IgD-negative memory B cell (primary cell): Measurements from ENCODE around the gene ZNF181. TPM values are rescaled to one million over a fixed set of nuclear protein-coding genes. Genes with fewer than 3 reads are reported as not detected.

Source experiments
- H3K27ac Mint-ChIP-seq, 3 donors: one replicate each; pipeline ENCODE4 v1.8.0; 2020 to 2022; ENCODE audit warnings: mild to moderate bottlenecking in 3 of 3, mixed read lengths in 3 of 3, moderate library complexity in 1 of 3
- H3K27me3 Mint-ChIP-seq: one replicate; pipeline ENCODE4 v1.8.0; 2021; ENCODE audit warnings: mixed read lengths
- H3K36me3 Mint-ChIP-seq: one replicate; pipeline ENCODE4 v1.8.0; 2020; ENCODE audit warnings: mild to moderate bottlenecking, mixed read lengths
- H3K4me1 Mint-ChIP-seq, 3 donors: one replicate each; pipeline ENCODE4 v1.8.0; 2020 to 2022; ENCODE audit warnings: mixed read lengths in 3 of 3, mild to moderate bottlenecking in 1 of 3
- H3K4me3 Mint-ChIP-seq, 4 donors: one replicate each; pipeline ENCODE4 v1.8.0; 2020 to 2022; ENCODE audit warnings: mild to moderate bottlenecking in 4 of 4, mixed read lengths in 4 of 4, moderate library complexity in 3 of 4
- H3K9me3 Mint-ChIP-seq, 3 donors: one replicate each; pipeline ENCODE4 v1.8.0; 2020 to 2021; ENCODE audit warnings: mixed read lengths in 3 of 3, mild to moderate bottlenecking in 1 of 3
- polyA plus RNA-seq: library from polyadenylated mRNA; unstranded; fragments of 300-500 nt; fragmentation: Illumina TruSeq; gene quantifications from one replicate; pipeline ENCODE4 v1.2.3, GENCODE V29; 2021

Gene ZNF181
- polyA plus RNA-seq, 1 donor from 2014 or later = 28.3 TPM

DNA sequence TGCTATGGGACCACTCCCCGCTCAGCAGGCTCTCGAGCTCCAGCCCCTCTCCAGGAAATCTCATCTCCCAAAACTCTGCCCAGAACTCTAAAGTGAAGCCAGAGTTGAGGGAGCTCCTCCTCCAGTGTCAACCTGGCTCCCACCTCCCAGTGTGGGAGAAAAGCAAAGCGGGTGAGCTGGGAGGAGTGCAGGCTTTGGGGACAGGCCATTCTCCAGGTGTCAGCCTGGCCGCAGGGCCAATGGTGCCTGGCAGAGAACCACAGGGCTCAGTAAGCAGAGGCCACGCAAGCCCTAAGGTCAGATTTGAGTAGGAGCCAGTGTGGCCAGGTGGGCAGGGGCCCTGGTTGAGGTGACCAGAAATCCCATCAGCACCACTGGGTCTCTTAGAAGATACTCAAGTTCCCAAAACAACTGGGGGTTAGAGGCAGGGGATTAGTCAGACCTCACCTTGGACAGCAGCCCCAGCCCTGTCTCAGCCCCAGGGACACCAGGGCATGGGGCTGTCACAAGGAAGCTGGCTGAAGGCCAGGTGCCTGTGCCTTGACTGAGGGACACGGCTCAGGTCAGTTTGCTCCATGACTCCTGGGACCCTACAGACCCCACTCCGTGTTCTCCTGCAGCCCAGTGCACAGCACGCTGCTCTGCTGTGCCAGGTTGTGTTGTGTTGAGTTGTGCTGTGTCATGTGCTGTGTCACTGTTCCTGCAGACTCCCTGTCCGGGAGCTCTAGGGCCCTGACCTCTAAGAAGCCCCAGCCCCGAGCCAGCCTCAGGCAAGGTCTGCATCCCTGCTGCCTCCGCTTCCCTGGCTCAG lies 2.8 kb upstream of the ZNF181 start:
- peaks cover 18 to 23% (median 21%) of the 10 kb centered on the region in 3 donors for H3K4me1 Mint-ChIP-seq
- H3K9me3 Mint-ChIP-seq = peaks cover 0 to 3% (median 0%) of the 10 kb centered on the region in 3 donors
- H3K36me3 Mint-ChIP-seq = peaks cover 4% of the 10 kb centered on the region
- no peak overlapping the region for H3K27ac Mint-ChIP-seq
- peaks cover 4% of the 10 kb centered on the region for H3K27me3 Mint-ChIP-seq
- peak overlapping the region; percentile 25 to 72 (median 44) for H3K4me3 Mint-ChIP-seq

DNA sequence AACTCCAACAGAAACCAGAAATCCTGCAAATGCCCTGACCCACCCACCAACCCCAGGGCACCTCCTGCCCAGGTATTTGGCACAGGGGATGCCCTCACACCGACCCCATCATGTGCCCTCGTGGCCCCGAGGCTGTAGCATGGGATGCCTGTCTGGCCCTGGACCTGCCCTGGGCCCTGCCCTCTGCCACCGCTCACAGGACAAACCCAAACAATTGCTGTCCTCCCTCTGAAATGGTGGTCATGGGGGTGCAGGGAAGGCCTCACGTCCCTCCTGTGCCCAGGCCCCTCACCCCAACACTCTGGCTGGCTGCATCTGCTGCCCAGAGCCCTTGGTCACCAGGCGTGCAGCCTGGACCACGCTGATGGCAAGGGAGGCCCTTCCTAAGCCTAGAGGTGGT lies 2.1 kb upstream of the ZNF181 start:
- peaks cover 0 to 5% (median 2%) of the 10 kb centered on the region in 3 donors for H3K9me3 Mint-ChIP-seq
- H3K4me3 Mint-ChIP-seq = peak overlapping the region in 3 of 4 donors; percentile 25 to 72 (median 30)
- H3K27ac Mint-ChIP-seq = no peak overlapping the region
- H3K36me3 Mint-ChIP-seq = peaks cover 4% of the 10 kb centered on the region
- H3K4me1 Mint-ChIP-seq = peaks cover 18 to 23% (median 21%) of the 10 kb centered on the region in 3 donors
- H3K27me3 Mint-ChIP-seq = no peaks in the 10 kb centered on the region

DNA sequence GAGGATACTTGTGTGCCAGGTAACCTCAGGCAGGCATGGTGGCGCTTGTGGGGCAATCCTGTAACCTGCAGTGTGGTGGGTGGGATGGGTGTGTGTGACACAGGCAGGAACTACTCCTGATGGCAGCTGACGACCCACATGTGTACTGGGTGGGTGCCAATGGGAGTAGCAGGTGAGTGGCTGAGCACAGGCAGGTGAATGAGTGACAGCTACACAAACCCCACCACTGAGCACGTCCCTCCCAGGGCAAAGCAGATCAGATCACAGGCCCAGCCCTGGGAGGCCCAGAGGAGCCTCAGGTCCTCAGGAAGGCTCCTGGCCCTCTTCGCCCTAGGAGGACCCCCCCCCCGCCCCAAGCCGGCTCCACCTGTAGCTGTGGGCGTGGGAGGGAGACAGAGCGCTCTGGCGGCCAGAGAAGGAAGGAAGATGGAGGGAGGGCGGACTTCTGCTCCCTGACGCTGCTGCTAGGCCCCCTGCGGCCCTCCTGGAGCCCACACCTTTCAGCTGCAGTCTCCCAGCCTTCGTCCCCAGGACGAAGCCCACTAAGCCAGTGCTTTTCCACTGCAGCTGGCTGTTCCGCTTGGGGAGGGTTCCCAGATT lies 1.3 kb upstream of the ZNF181 start:
- Mint-ChIP-seq H3K4me1 (peaks cover 18 to 23% (median 21%) of the 10 kb centered on the region in 3 donors), H3K9me3 (peaks cover 0 to 5% (median 2%) of the 10 kb centered on the region in 3 donors), H3K36me3 (peaks cover 6% of the 10 kb centered on the region), H3K4me3 (peak overlapping the region; percentile 54 to 94 (median 70)), H3K27ac (no peak overlapping the region), H3K27me3 (no peaks in the 10 kb centered on the region)

DNA sequence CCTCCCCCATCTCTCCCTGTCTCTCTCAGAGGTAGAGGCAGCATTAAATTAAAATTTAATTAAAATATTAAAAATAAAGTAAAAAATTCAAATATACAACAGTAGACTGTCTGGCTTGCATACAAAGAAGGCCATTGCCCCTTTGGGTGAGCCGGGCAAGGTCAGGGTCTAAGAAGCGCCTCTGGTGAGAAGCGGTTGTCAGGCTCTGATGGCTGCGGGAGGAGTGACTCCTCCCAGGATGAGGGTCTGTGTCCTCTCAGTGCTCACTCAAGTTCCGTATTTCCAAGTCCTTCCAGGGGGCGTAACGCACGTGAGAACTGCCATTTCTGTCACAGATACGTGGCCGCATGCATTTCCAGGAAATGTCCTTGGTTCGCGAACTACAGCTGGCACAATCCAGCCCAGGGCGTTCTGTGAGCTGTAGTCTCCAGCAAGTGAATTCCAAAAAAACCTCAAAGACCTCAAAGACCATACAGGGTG lies 737 bp upstream of the ZNF181 start:
- peak overlapping the region; percentile 91 to 98 (median 98) for H3K27ac Mint-ChIP-seq
- H3K9me3 Mint-ChIP-seq = peaks cover 0 to 5% (median 2%) of the 10 kb centered on the region in 3 donors
- H3K4me1 Mint-ChIP-seq = peaks cover 18 to 23% (median 21%) of the 10 kb centered on the region in 3 donors
- peak overlapping the region; percentile 94 to 98 (median 96) for H3K4me3 Mint-ChIP-seq
- no peaks in the 10 kb centered on the region for H3K27me3 Mint-ChIP-seq
- peaks cover 9% of the 10 kb centered on the region for H3K36me3 Mint-ChIP-seq

DNA sequence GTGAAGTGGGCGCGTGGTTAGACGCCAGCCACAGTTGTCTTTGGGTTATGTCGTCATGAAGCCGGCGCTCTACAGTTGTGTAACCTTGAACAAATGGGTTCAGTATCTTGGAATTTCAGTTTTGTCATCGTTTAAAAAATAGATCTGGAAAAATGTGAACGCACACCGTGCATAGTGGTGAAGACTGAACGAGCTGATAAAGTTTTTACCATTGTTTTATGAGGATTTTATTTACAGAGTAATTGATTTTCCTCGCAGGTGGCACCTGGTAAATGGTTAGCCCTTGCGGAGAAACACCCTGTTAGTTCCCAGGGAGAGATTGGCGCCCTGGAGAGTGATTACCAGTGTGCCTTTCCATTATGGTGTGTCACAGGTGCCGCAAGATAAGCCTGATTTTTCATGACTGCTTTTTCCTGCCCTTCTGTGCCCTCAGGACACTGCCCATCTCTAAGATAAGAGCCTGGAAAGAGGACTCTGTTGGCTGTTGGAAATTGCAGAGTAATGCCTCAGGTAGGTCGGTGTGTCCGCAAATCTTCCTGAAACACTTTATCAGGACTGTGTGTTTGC lies 577 bp downstream of the ZNF181 start:
- Mint-ChIP-seq H3K27ac (peak overlapping the region; percentile 91 to 98 (median 98)), H3K4me1 (peaks cover 18 to 23% (median 21%) of the 10 kb centered on the region in 3 donors), H3K9me3 (peaks cover 4 to 9% (median 5%) of the 10 kb centered on the region in 3 donors), H3K4me3 (peak overlapping the region; percentile 94 to 98 (median 96)), H3K27me3 (no peaks in the 10 kb centered on the region), H3K36me3 (peaks cover 15% of the 10 kb centered on the region)

DNA sequence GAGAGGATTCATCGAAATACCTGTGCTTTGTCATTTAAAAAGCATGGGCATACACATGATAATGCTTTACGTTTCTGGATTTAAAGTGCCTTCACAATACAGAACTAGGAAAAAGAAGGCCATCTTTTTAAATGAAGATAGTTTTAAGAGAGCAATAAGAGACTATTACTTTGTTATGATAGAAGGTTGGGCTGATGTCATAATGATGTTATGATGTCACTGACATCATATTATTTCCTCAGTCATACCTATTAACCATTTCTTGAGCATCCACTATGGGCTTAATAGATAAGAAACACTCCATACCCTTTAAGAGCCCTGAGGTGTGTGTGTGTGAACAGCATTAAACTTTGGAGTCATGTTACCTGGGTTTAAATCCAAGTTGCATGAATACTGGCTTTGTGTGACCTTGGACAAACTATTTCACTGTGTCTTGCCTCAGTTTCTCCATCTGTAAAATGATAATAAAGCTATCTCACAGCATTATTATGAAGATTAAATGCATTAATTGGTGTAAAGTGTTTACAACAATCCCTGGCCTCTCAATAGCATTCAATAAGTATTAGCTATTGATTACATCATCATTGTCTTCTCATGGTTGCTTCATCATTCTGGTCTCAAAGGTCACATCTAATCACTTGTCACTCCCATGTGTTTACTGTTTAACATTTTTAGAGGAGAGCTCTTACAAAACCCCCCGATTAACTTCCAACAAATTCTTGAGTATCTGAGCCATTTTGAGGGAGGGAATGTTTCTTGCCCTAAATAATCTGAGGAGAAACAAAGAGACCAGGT lies 11.1 kb downstream of the ZNF181 start:
- Mint-ChIP-seq H3K4me1 (peaks cover 0 to 1% (median 0%) of the 10 kb centered on the region in 3 donors), H3K27me3 (no peaks in the 10 kb centered on the region), H3K9me3 (peaks cover 15 to 67% (median 29%) of the 10 kb centered on the region in 3 donors), H3K27ac (no peak overlapping the region), H3K4me3 (no peak overlapping the region), H3K36me3 (peaks cover 23% of the 10 kb centered on the region)

DNA sequence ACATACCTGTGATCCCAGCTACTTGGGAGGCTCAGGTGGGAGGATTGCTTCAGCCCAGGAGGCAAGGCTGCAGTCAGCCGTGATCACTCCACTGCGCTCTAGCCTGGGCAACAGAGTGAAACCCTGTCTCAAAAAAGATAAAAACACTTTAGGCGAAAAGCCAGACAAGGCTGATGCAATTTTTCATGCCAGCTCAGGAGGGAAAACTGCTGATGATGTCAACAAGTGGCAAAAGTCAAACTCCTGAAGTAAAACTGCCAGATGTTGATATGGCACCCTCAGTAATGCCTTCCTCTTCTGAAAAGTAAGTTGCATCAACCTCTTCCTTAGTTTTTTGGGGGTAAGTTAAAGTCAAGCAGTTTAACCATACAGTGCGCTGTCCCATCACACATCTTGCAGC lies 23.4 kb downstream of the ZNF181 start:
- peaks cover 28 to 71% (median 52%) of the 10 kb centered on the region in 3 donors for H3K9me3 Mint-ChIP-seq
- peaks cover 13% of the 10 kb centered on the region for H3K36me3 Mint-ChIP-seq
- H3K4me3 Mint-ChIP-seq = no peak overlapping the region
- H3K4me1 Mint-ChIP-seq = peaks cover 0 to 1% (median 0%) of the 10 kb centered on the region in 3 donors
- no peaks in the 10 kb centered on the region for H3K27me3 Mint-ChIP-seq
- H3K27ac Mint-ChIP-seq = no peak overlapping the region

DNA sequence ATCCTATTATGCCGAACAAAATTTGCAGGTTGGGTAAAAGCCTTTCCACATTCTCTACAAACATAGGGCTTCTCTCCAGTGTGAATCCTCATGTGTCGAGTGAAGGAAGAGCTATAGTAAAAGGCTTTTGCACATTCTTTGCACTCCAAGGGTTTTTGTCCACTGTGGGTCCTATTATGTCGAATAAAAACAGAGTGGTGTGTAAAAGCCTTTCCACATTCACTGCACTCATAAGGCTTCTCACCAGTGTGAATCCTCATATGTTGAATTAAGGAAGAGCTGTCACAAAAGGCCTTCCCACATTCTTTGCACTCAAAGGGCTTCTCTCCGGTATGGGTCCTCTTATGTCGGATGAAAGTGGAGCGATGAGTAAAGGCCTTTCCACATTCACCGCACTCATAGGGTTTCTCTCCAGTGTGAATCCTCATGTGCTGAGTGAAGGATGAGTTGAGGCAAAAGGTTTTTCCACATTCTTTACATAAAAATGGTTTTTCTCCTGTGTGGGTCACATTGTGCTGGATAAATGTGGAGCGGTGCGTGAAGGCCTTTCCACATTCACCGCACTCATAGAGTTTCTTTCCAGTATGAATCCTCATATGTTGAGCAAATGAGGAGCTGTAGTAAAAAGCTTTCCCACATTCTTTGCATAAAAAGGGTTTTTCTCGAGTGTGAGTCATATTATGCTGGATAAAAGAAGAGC lies 25.3 kb downstream of the ZNF181 start:
- peaks cover 20% of the 10 kb centered on the region for H3K36me3 Mint-ChIP-seq
- H3K4me1 Mint-ChIP-seq = no peaks in the 10 kb centered on the region
- H3K9me3 Mint-ChIP-seq = peaks cover 25 to 64% (median 46%) of the 10 kb centered on the region in 3 donors
- H3K27me3 Mint-ChIP-seq = no peaks in the 10 kb centered on the region
- H3K4me3 Mint-ChIP-seq = no peak overlapping the region
- no peak overlapping the region for H3K27ac Mint-ChIP-seq

DNA sequence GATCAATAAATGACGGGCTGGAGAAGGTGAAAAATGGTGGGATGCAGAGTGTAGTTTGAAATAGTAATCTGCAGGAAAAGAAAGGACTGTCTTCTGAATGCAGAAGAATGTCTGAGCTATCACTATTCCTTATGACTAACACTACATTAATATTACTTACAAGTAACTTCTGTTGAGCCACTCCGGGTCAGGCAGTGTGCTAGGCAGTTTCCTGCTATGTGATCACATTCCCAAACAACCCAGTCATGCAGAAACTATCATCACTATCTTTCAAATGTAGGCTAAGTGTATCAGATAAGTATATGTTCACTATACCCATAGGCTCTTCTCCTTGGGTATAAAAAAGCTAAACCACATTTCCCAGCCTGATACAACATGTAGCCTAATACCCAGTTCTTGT lies 32.3 kb downstream of the ZNF181 start:
- Mint-ChIP-seq H3K36me3 (peaks cover 40% of the 10 kb centered on the region), H3K9me3 (peaks cover 12 to 31% (median 20%) of the 10 kb centered on the region in 3 donors), H3K27me3 (no peaks in the 10 kb centered on the region), H3K4me3 (no peak overlapping the region), H3K27ac (no peak overlapping the region), H3K4me1 (peaks cover 0 to 2% (median under 1%) of the 10 kb centered on the region in 3 donors)

DNA sequence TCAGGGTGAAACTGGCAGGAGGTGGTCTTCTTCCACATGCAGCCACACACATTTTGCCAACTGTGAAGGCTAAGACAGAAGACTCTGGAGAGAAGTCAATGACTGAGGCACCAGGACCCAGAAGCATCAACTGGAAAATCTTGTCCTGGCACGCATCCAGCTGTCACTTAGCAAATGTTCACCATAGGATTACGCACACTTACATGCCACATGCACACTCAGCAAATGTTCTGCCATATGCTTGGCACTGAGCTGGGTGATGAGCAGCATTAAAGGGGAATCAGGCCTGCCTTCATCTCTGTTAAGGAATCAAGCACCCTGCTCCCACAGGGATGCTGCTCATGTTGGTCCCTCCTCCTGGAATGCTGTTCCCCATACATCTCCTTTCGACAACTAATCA lies 33.9 kb downstream of the ZNF181 start:
- Mint-ChIP-seq H3K27ac (no peak overlapping the region), H3K4me3 (no peak overlapping the region), H3K36me3 (peaks cover 36% of the 10 kb centered on the region), H3K4me1 (peaks cover 8 to 9% (median 8%) of the 10 kb centered on the region in 3 donors), H3K9me3 (peaks cover 6 to 25% (median 17%) of the 10 kb centered on the region in 3 donors), H3K27me3 (no peaks in the 10 kb centered on the region)

DNA sequence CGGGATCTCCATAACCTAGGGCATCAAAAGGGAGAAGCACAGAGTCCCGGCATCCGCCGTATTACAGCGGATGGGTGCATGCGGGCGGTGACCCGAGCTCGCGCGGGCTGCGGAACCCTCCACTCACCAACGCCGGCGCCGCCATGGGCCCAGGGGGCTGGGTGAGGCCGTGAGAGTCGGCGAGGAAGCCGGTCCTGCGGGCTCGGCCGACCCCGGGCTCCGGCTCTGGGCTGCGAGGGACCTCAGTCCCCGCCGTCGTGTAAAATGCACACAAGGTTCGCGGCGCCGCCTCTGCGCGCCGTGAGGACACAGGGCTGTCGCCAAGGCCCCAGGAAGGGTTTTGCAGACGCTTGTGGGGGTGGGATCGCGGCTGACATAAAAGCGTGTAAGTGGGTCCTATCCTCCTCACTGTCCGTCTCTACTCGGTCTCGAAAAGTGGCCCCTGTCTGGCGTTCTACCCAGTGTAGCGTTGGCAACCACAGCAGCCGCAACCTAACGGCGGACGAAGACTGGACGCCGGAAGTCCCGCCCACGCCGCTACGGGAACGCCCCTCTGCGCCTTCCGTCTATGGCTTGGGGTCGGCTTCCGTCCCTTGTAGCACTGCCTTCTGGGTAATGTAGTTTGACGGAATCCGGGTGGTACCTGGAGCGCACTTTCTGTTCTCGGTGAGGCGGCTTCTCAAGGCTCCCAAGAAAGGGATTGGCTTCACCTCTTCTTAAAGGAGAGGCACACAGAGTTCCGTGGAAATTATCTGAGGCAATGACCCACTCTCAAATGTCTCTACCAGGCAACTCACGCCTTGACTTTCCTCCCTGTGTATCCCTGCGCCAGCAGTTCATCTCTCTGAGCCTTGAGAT lies 38.9 kb downstream of the ZNF181 start, which contains the start of gene ZNF599:
TSS of gene ZNF599 (minus strand) at position 519 of the 858 bp plus-strand sequence. CDS start at position 145, 374 bp downstream.
- Mint-ChIP-seq H3K4me3 (peak within 1 kb of the TSS; percentile 94 to 98 (median 96)), H3K36me3 (peaks cover 16% of the 10 kb centered on the region), H3K27me3 (peaks cover 5% of the 10 kb centered on the region), H3K27ac (peak within 1 kb of the TSS; percentile 80 to 96 (median 95)), H3K9me3 (peaks cover 0 to 12% (median 7%) of the 10 kb centered on the region in 3 donors), H3K4me1 (peaks cover 12 to 13% (median 12%) of the 10 kb centered on the region in 3 donors)

DNA sequence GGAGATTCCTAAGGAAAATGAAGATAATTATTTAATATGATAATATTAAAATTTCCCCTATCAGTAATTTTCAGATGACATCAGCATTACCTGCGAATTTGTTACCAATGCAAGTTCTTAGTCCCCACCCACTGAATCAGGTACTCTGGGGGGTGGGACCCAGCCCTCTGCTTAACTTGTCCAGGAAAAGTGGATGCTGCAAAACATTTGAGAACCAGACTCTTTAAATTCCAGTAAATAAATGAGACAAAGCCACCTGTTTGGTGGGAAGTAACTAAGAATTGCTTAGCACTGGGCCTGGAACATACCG lies 39.5 kb downstream of the ZNF181 start:
- Mint-ChIP-seq H3K4me1 (peaks cover 12 to 13% (median 12%) of the 10 kb centered on the region in 3 donors), H3K4me3 (peak overlapping the region in 2 of 4 donors; percentile 94 to 98), H3K27me3 (peaks cover 5% of the 10 kb centered on the region), H3K9me3 (peaks cover 3 to 12% (median 4%) of the 10 kb centered on the region in 3 donors), H3K36me3 (peaks cover 16% of the 10 kb centered on the region), H3K27ac (no peak overlapping the region)

DNA sequence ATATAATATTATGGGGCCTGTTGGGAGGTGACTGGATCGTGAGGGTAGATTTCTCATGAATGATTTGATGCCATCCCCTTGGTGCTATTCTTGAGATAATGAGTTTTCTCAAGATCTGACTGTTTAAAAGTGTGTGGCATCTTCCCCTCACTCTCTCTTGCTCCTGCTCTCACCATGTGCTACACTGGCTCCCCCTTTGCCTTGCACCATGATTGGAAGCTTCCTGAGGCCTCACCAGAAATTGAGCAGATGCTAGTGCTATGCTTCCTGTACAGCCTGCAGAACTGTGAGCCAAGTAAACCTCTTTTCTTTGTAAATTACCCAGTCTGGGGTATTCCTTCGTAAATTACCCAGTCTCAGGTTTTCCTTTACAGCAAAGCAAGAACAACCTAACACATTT lies 40.8 kb downstream of the ZNF181 start:
- Mint-ChIP-seq H3K36me3 (peaks cover 11% of the 10 kb centered on the region), H3K27ac (no peak overlapping the region), H3K9me3 (peaks cover 4 to 12% (median 6%) of the 10 kb centered on the region in 3 donors), H3K4me1 (peaks cover 12 to 13% (median 12%) of the 10 kb centered on the region in 3 donors), H3K27me3 (peaks cover 5% of the 10 kb centered on the region), H3K4me3 (peak overlapping the region in 1 of 4 donors; percentile 32)
